G401.6 (cell line): ENCODE results near the gene TRAF3IP1.
"Not testable (repeated sequence)": the region's sequence is repeated elsewhere in the genome, so short reads cannot be mapped to it uniquely, and the experiment has no call there.

Experiments
- FAIRE-seq: peaks from 2 replicates; lab custom pipeline; 2012; peaks lifted over from hg19 to GRCh38; lab: Jason Lieb, UNC

The TRAF3IP1 gene

GRCh38 chr2:238288650-238289573, 31.4 kb upstream of the TRAF3IP1 start:
- FAIRE-seq: peak; percentile 93

GRCh38 chr2:238289574-238289973, 30.7 kb upstream of the TRAF3IP1 start:
- FAIRE-seq: no peak

GRCh38 chr2:238290091-238290509, 30.2 kb upstream of the TRAF3IP1 start:
- no peak for FAIRE-seq

- FAIRE-seq: no peak
Observed at GRCh38 chr2:238290715-238291549, 29.4 kb upstream of the TRAF3IP1 start.

- FAIRE-seq: no peak
Observed at GRCh38 chr2:238291550-238292281, 28.6 kb upstream of the TRAF3IP1 start.

GRCh38 chr2:238294046-238294392, 26.3 kb upstream of the TRAF3IP1 start:
- no peak for FAIRE-seq

GRCh38 chr2:238294393-238295143, 25.8 kb upstream of the TRAF3IP1 start:
- no peak for FAIRE-seq

GRCh38 chr2:238295144-238296112, 24.9 kb upstream of the TRAF3IP1 start:
- FAIRE-seq: no peak

GRCh38 chr2:238296638-238297457, 23.5 kb upstream of the TRAF3IP1 start:
- FAIRE-seq: no peak

GRCh38 chr2:238299803-238300202, 20.5 kb upstream of the TRAF3IP1 start:
- no peak for FAIRE-seq

GRCh38 chr2:238302087-238302486, 18.2 kb upstream of the TRAF3IP1 start:
- no peak for FAIRE-seq

GRCh38 chr2:238302751-238303150, 17.6 kb upstream of the TRAF3IP1 start:
- FAIRE-seq: no peak

- no peak for FAIRE-seq
Observed at GRCh38 chr2:238304116-238304515, 16.2 kb upstream of the TRAF3IP1 start.

GRCh38 chr2:238305092-238305862, 15.0 kb upstream of the TRAF3IP1 start:
- no peak for FAIRE-seq

GRCh38 chr2:238305965-238306671, 14.2 kb upstream of the TRAF3IP1 start:
- no peak for FAIRE-seq

- FAIRE-seq: no peak
Observed at GRCh38 chr2:238306672-238306998, 13.7 kb upstream of the TRAF3IP1 start.

- no peak for FAIRE-seq
Observed at GRCh38 chr2:238308177-238308576, 12.1 kb upstream of the TRAF3IP1 start.

- FAIRE-seq: not testable (repeated sequence)
Observed at GRCh38 chr2:238310721-238311120, 9.6 kb upstream of the TRAF3IP1 start.
